HepG2 (cell line): ENCODE results near the gene RBMS2. TPM values are rescaled to one million over a fixed set of nuclear protein-coding genes. Genes with fewer than 3 reads are reported as not detected.

Experiments used
- ATAC-seq: fragments of 200-7000 bp; cut with Tn5 transposase; 3 replicates; pipeline ENCODE4 v1.9.1; 2020; ENCODE audit warnings: mild to moderate bottlenecking, moderate library complexity
- BruUV-seq: library from RNA; stranded (reverse); fragments of 400-500 nt; replicated peaks from 2 replicates; lab custom pipeline; 2021; lab: Mats Ljungman, UMichigan
- CTCF ChIA-PET: fragments of 300-600 bp; formaldehyde crosslinking; extraction: SDS; loops from one replicate; lab custom pipeline; 2021; ENCODE audit warnings: low total read pairs, inconsistent platforms, low intra/inter-chr PET ratio; lab: Yijun Ruan, JAX
- POLR2A ChIA-PET: fragments of 350-600 bp; sonication (Branson Sonifier 250); formaldehyde crosslinking; loops from one replicate; lab custom pipeline; 2020; ENCODE audit warnings: antibody characterized with exemption, inconsistent platforms; lab: Yijun Ruan, JAX
- DNase-seq: peaks from one replicate; pipeline ENCODE4 v3.0.0-alpha.2; 2015; ENCODE audit warnings: low spot score
- FAIRE-seq: peaks from 3 replicates; lab custom pipeline; 2011; peaks lifted over from hg19 to GRCh38; lab: Jason Lieb, UNC
- H2AFZ ChIP-seq: one replicate; pipeline ENCODE4 v1.6.1; 2011; ENCODE audit warnings: low read length, inconsistent platforms
- H3K27ac ChIP-seq: fragments of 300-600 bp; 3 replicates; pipeline ENCODE4 v1.8.0; 2011; ENCODE audit warnings: mixed run types, mild to moderate bottlenecking, mixed read lengths, low read length, inconsistent platforms; ENCODE audit not compliant: insufficient read depth; ENCODE audit errors: extremely low read length
- H3K27me3 ChIP-seq, 2 experiments: fragments of 200-600 bp in 1 of 2; 2 replicates in 1 of 2; 3 replicates in 1 of 2; pipeline versions ENCODE4 v1.6.0 to v1.8.0; 2011; ENCODE audit warnings: low read length in 2 of 2, mild to moderate bottlenecking in 2 of 2, moderate library complexity in 2 of 2, inconsistent platforms in 1 of 2; ENCODE audit not compliant: insufficient read depth in 2 of 2, control insufficient read depth in 1 of 2
- H3K36me3 ChIP-seq, 2 experiments: fragments of 200-600 bp in 1 of 2; replicated peaks in 1 of 2; 2 replicates in 1 of 2; 3 replicates in 1 of 2; pipeline versions ENCODE4 v1.5.1 to v1.8.0; 2011; ENCODE audit warnings: low read length in 2 of 2, inconsistent platforms in 1 of 2; ENCODE audit not compliant: insufficient read depth in 2 of 2, control insufficient read depth in 1 of 2
- H3K4me1 ChIP-seq: 2 replicates; pipeline ENCODE4 v1.5.1; 2012; ENCODE audit warnings: low read length, inconsistent platforms; ENCODE audit not compliant: insufficient read depth
- H3K4me2 ChIP-seq: 2 replicates; pipeline ENCODE4 v1.6.0; 2011; ENCODE audit warnings: low read depth, low read length, inconsistent platforms
- H3K4me3 ChIP-seq, 3 experiments: fragments of 200-600 bp in 1 of 3; sonication (generic), shearing (Covaris generic) in 1 of 3; replicated peaks in 1 of 3; 2 replicates each; pipeline ENCODE4 v1.5.1; 2011 to 2016; ENCODE audit warnings: low read length in 3 of 3, inconsistent platforms in 2 of 3, low read depth in 2 of 3, mild to moderate bottlenecking in 2 of 3, control low read depth in 1 of 3, mixed read lengths in 1 of 3; ENCODE audit not compliant: insufficient read depth in 1 of 3
- H3K79me2 ChIP-seq: one replicate; pipeline ENCODE4 v1.6.1; 2011; ENCODE audit warnings: low read length, inconsistent platforms; ENCODE audit not compliant: insufficient read depth
- H3K9ac ChIP-seq: 2 replicates; pipeline ENCODE4 v1.6.0; 2011; ENCODE audit warnings: mild to moderate bottlenecking, low read depth, low read length, inconsistent platforms; ENCODE audit not compliant: insufficient read depth
- H3K9me3 ChIP-seq: 2 replicates; pipeline ENCODE4 v1.5.1; 2012; ENCODE audit warnings: mild to moderate bottlenecking, low read length
- H4K20me1 ChIP-seq: 2 replicates; pipeline ENCODE4 v1.6.0; 2011; ENCODE audit warnings: inconsistent platforms, mild to moderate bottlenecking, low read length, moderate library complexity; ENCODE audit not compliant: insufficient read depth
- GATA4 ChIP-seq: sonication (generic); IDR thresholded peaks from 2 replicates; pipeline ENCODE4 v1.6.1; 2016; ENCODE audit warnings: antibody characterized with exemption, low read depth, borderline replicate concordance
- TOPORS ChIP-seq: sonication (generic); formaldehyde crosslinking; IDR thresholded peaks from 2 replicates; pipeline ENCODE4 v1.8.0; 2023; ENCODE audit warnings: mild to moderate bottlenecking, missing genetic modification reagents
- ZBTB38 ChIP-seq: sonication (generic); formaldehyde crosslinking; IDR thresholded peaks from 2 replicates; pipeline ENCODE4 v1.5.1; 2020; ENCODE audit warnings: mild to moderate bottlenecking, missing genetic modification reagents
- ZBTB7B ChIP-seq: sonication (generic); formaldehyde crosslinking; IDR thresholded peaks from 2 replicates; pipeline ENCODE4 v1.4.0; 2020; ENCODE audit warnings: missing genetic modification reagents
- ZFP91 ChIP-seq: sonication (generic); formaldehyde crosslinking; IDR thresholded peaks from 2 replicates; pipeline ENCODE4 v1.9.0; 2022; ENCODE audit warnings: missing genetic modification reagents, mild to moderate bottlenecking, borderline replicate concordance
- ZNF501 ChIP-seq: sonication (generic); formaldehyde crosslinking; IDR thresholded peaks from 2 replicates; pipeline ENCODE4 v1.5.1; 2020; ENCODE audit warnings: mild to moderate bottlenecking, moderate library complexity, missing genetic modification reagents
- ZNF549 ChIP-seq: sonication (generic); formaldehyde crosslinking; IDR thresholded peaks from 2 replicates; pipeline ENCODE4 v1.5.0; 2020; ENCODE audit warnings: missing genetic modification reagents
- WGBS: methylation state at CpG from one replicate; pipeline ENCODE4 v1.1.6; 2017; ENCODE audit warnings: low lambda C conversion rate; 5-methylcytosine and 5-hydroxymethylcytosine counted together
- in situ Hi-C: cut with HindIII; loops from 2 replicates; pipeline ENCODE4 v1.10.0; 2017; ENCODE audit warnings: low pct_unique_long_range_greater_than_20kb; ENCODE audit not compliant: extremely low pct_ligation_motif_present
- intact Hi-C: fragments of 100-400 bp; cut with micrococcal nuclease; formaldehyde crosslinking; loops from one replicate; pipeline ENCODE4 v1.10.0; 2022; ENCODE audit not compliant: unreplicated experiment
- polyA plus RNA-seq, 8 experiments: library from polyadenylated mRNA; depleted of rRNA in 3 of 8; stranded (reverse) in 7 of 8; unstranded in 1 of 8; fragments of >200 nt; fragmentation: Illumina TruSeq in 4 of 8; extraction: Trizol in 4 of 8; gene quantifications; 2 replicates each; pipeline versions ENCODE4 v1.2.1 to v1.2.3, GENCODE V29; 2011 to 2016; ENCODE audit warnings: low read depth in 4 of 8, missing spikeins in 1 of 8, mixed read lengths in 1 of 8; ENCODE audit not compliant: insufficient read depth in 1 of 8
- total RNA-seq, 5 experiments: library from RNA; depleted of rRNA; stranded (reverse); fragments of >200 nt; fragmentation: Illumina TruSeq; extraction: Trizol; gene quantifications; 2 replicates each; pipeline ENCODE4 v1.2.3, GENCODE V29; 2016; ENCODE audit warnings: low read depth in 1 of 5

RBMS2 gene
- total and polyA plus RNA-seq, 2 of the 13 experiments (the other 11 are each of a cell fraction or from before 2014, with no cell fraction given) = 0.53 to 7.4 TPM

GRCh38 chr12:56633468-56634241 is 112.0 kb downstream of the RBMS2 start:
- peaks cover 49% of the 10 kb centered on the region for H3K4me1 ChIP-seq
- no peaks in the 10 kb centered on the region for H3K9me3 ChIP-seq
- peak overlapping the region; percentile 77 for H3K9ac ChIP-seq
- 51% methylated on average over 12 of the region's 12 CpGs for WGBS
- FAIRE-seq = no peak
- ChIA-PET CTCF (no interaction called here), POLR2A (interaction anchor here (0.6 to 3.9 kb wide), 6 partner anchors 12 to 118 kb away, joined by 3 to 40 read pairs (median 3); partner anchors contain the start of genes ATP5F1B, NACA and PTGES3)
- no peak overlapping the region for H2AFZ ChIP-seq
- intact Hi-C loops (no loop called here), in situ Hi-C loops (no loop called here)
- peaks cover 5% of the 10 kb centered on the region for H4K20me1 ChIP-seq
- peak overlapping the region; percentile 44 for H3K27ac ChIP-seq
- H3K4me2 ChIP-seq = peak overlapping the region; percentile 100
- H3K36me3 ChIP-seq = peaks cover 0 to 11% of the 10 kb centered on the region in 2 experiments; a peak in 4 of 5 replicates
- peaks cover 0 to 3% of the 10 kb centered on the region in 2 experiments; a peak in 1 of 5 replicates for H3K27me3 ChIP-seq
- H3K79me2 ChIP-seq = peaks cover 41% of the 10 kb centered on the region
- TF ChIP-seq ZFP91 (CRISPR knock-in tag) (0 out of 2 replicates have a peak, but pooled peaks have one; percentile 3), ZNF549 (CRISPR knock-in tag) (no peak), ZNF501 (CRISPR knock-in tag) (peak; percentile 67; the same call in 1 of the 2 replicates), TOPORS (CRISPR knock-in tag) (no peak), ZBTB38 (CRISPR knock-in tag) (peak; percentile 36; the same call in 1 of the 2 replicates), ZBTB7B (CRISPR knock-in tag) (peak; percentile 19; the same call in 1 of the 2 replicates), GATA4 (0 out of 2 replicates have a peak, but pooled peaks have one; percentile 14)
- H3K4me3 ChIP-seq = peak overlapping the region; percentile 68 to 92 (median 80); a peak in 5 of 6 replicates
- ATAC-seq = no peak
- BruUV-seq = no TSS peak
- no peak for DNase-seq
